HG03196 (cell line): ENCODE results near the gene ACSM3.
"Not testable (repeated sequence)": the region's sequence is repeated elsewhere in the genome, so short reads cannot be mapped to it uniquely, and the experiment has no call there.

Source experiments
- ATAC-seq: cut with Tn5 transposase; IDR thresholded peaks from one replicate; pipeline ENCODE4 v1.9.1; 2021; ENCODE audit not compliant: unreplicated experiment

The ACSM3 gene

GRCh38 chr16:20805684-20806167 is 41.9 kb downstream of the ACSM3 start:
- ATAC-seq, result not testable (repeated sequence)

DNA sequence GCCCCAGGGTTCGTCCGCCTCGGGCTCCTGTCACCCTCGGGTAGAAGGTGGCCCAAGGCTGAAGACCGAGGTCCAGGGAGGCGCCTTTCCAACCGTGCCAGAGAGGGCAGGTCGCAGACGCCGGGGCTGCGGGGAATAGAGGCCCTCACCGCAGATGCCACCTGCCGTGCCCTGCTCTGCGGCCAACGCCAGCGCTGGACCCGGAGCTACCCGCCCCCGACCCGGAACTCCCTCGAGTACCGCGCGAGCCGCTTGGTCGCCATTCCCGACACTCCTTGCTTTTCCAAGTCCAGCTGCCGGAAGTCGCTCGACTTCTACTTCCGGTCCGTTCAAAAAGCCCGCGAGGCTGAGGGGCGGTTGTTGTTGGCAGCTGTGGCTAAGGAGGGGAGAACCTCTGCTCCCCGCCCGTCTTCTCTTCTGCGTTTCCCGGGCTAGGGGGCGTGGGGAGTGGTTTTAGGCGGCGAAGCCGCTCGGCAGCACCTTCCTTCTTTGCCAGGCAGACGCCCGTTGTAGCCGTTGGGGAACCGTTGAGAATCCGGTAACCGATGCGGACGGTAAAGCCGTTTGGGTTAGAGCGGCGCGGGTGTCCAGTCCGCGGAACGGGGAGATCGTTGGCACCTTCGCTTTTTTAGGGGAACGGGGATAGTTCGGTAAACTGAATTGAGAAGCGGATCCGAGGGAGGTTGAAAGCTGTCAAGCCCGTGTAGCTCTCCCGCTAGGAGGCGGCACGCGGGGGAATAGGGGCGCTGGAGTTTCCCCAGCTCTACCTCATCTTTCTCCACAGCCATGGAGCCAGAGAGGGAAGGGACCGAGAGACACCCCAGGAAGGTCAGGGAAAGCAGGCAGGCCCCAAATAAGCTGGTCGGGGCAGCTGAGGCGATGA is 42.6 kb downstream of the ACSM3 start, which contains the start of the genes ERI2 and REXO5:
Gene ERI2 (minus strand): TSS at position 305 of the 883 bp plus-strand sequence. CDS start 42 bp downstream, at position 263.
Gene REXO5 (plus strand): TSS at position 360 of the 883 bp plus-strand sequence. CDS start 427 bp downstream, at position 787.
- peak; percentile 78 for ATAC-seq

DNA sequence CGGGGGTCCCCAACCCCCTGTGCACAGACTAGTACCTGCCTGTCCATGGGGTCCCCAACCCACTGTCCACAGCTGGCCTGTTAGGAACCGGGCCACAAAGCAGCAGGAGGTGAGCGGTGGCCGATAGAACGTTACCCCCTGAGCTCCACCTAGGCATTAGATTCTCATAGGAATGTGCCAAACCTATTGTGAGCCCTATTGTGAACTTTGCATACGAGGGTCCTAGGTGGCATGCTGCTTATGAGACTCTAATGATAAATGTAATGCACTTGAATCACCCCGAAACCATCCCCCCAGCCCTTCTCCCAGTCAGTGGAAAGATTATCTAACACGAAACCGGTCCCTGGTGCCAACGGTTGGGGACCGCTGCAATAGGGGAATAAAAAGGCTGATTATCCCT is 44.0 kb downstream of the ACSM3 start:
- no peak for ATAC-seq

GRCh38 chr16:20811889-20812439 is 48.1 kb downstream of the ACSM3 start:
- ATAC-seq, result no peak

GRCh38 chr16:20812510-20812909 is 48.7 kb downstream of the ACSM3 start:
- no peak for ATAC-seq

- ATAC-seq, result no peak
These were observed 51.0 kb downstream of the ACSM3 start for GRCh38 chr16:20814784-20815183.

- ATAC-seq, result no peak
These were observed 55.2 kb downstream of the ACSM3 start for GRCh38 chr16:20818929-20819585.

GRCh38 chr16:20821682-20822081 is 57.9 kb downstream of the ACSM3 start:
- ATAC-seq, result no peak

DNA sequence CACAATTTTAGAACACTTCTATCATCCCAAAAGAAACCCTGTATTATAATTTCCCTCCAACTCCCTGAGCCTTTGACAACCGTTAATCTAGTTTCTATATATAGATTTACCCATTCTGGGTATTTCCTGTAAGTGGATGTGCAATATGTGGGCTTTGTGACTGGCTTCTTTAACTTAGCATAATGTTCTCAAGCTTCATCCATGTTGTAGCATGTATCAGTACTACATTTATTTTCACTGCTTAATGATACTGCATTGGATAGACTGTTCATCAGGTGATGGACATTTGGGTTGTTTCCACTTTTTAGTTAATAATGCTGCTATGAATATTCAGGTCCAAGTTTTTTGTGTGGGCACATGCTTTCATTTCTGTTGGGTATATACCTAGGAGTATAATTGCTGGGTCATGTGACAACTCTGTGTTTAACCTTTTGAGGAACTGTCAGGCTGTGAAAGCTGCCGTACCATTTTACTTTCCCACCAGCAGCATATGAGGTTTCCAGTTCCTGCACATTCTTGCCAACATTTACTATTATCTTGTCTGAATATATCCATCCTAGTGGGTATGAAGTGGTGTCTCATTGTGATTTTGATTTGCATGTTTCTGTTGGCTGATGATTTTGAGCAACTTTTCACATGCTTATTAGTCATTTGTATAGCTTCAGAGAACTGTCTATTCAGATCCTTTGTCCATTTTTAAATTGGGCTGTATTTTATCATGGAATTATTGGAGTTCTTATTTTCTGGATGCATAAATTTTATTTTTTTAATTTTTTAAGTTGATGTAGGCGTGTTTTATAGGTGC is 58.9 kb downstream of the ACSM3 start:
- ATAC-seq, result no peak

GRCh38 chr16:20826039-20826566 is 62.3 kb downstream of the ACSM3 start:
- ATAC-seq, result no peak

DNA sequence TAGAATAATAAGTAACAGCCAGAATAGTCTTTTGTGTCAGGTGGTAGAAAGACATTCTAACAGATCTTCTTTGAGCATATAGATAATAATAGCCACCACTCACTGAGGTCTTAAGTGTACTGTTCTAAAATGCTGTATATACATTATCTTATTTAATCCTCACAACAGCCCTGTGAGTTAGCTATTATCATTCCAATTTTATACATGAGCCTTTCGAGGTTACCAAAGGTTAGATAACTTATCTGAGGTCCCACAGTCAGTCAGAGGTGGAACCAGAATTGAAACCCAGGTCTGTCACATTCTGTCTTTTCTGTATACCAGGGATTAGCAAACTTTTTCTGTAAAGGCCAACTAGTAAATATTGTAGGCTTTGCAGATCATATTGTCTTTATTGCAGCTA is 65.7 kb downstream of the ACSM3 start:
- ATAC-seq, result no peak

DNA sequence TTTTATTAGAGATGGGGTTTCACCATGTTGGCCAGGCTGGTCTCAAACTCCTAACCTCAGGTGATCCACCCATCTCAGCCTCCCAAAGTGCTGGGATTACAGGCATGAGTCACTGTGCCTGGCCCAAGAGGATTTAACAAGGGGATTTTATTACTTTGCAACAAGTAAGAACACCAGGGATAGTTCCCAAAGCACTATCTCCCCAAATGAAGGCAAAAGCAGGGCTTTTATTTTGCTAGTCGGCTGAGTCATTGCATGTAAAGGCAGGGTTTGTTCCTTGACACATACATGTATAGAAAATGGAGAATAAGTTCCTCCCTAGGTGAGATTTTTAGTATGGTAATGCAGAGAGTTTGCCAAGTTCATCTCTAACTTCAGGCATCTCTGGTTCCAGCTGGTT is 66.6 kb downstream of the ACSM3 start:
- no peak for ATAC-seq

- no peak for ATAC-seq
These were observed 69.3 kb downstream of the ACSM3 start for GRCh38 chr16:20833086-20833485.

DNA sequence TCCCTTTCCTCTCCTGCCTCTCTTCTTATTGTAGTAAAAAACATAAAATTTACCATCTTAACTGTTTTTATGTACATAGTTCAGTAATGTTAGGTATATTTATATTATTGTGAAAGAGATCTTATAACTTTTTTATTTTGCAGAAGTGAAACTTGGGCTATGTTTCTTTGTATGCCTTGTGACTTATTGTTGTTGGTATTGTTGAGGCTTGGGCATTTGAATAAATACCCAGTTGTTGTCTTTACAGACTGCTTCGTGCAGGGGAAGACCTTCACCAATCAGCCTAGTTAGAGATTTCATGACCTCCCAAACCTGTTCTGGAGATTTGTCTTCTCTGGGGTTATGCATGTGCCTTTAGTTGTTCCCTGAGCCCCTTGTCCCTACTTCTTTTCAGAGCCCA is 74.4 kb downstream of the ACSM3 start:
- ATAC-seq, result no peak

DNA sequence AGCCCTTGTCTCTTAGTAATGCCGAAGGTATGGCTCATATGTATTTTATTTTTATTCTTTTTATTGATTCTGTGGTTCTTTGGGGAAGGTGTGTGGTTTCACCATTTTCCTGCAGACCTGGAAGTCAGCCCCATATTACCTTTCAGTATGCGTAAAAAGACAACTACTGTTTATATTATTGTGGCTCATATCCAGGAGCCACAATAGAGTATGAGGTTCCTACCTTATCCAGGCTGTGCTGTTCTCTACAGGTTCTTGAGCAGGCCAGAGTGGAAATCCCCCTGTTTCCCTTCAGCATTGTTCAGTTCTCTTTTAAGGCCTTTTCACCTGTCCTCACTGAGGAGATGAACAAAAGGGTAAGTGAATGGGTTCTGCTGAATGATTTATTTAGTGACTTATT is 75.7 kb downstream of the ACSM3 start:
- ATAC-seq, result no peak

- ATAC-seq, result no peak
These were observed 80.2 kb downstream of the ACSM3 start for GRCh38 chr16:20844054-20844453.

- no peak for ATAC-seq
These were observed 80.8 kb downstream of the ACSM3 start for GRCh38 chr16:20844588-20844987.

DNA sequence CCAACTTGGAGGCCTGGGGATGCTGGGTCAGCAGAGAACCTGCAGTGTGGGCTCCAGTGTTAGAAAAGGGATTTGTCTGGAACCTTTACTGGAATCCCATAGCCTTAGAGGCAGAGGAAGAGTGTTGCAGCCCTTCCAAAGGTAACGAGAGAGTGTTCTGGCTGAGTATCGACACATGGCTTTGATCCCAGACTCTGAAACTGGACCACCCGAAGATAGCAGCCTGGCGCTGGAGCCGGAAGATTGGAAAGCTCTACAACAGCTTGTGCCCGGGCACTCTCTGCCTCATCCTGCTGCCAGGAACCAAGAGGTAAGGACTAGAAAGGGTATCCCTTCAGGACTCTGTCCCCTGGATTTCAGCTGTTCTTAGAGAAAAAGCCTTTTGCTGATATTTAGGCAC is 82.2 kb downstream of the ACSM3 start:
- no peak for ATAC-seq

- ATAC-seq, result no peak
These were observed 82.7 kb downstream of the ACSM3 start for GRCh38 chr16:20846551-20846950.
